Measurements from ENCODE around the gene EIF2AK2.

Gene EIF2AK2

GRCh38 chr2:37100054-37100453, 56.7 kb downstream of the EIF2AK2 start:
- DNase-seq (ENCODE audit: low spot score), result no peak

- DNase-seq (ENCODE audit: low spot score), result no peak
These were observed 58.2 kb downstream of the EIF2AK2 start for GRCh38 chr2:37098416-37099118.

DNA sequence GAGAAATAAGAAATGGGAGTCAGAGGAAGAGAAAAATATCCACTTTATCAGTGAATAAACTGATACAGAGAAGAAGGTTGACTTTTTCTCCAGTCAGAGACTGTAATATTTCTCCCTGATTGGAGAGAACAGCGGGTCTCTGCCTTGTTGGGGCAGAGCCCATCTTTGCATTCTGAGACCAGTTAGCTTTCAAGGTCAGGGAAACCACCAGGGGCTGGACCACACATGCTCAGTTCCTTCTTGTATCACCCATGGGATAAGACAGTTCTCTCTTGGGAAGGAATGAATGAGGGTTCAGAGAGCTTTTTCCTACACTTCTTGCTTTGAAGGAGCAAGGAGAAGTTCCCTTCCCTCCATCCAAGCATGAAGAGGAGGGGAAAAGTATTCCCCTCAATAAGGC, 60.2 kb downstream of the EIF2AK2 start:
- DNase-seq (ENCODE audit: low spot score), result no peak

- no peak for DNase-seq (ENCODE audit: low spot score)
These were observed 64.9 kb downstream of the EIF2AK2 start for GRCh38 chr2:37091873-37092272.

DNA sequence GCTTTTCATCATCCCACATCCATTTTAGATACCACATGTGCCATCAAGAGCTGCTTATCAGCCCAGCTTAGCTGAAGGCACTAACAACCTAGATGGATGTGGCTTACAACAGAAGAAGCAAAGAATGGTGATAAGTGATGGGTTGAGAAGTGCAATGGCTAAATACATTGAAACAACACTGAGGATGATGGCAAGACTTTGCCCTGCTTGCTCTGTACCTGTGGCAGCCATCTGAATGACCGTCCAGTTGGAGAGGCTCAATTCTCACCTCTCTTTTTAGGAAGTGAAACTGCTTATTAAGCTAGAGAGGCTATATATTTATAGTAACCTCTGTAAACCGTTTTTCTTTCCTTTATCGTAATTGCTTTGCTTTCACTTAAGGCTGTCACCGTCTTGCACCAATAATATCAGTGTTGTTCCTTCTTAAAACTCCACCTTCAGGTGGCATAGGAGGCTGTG, 66.7 kb downstream of the EIF2AK2 start:
- DNase-seq (ENCODE audit: low spot score), result peak; percentile 20

DNA sequence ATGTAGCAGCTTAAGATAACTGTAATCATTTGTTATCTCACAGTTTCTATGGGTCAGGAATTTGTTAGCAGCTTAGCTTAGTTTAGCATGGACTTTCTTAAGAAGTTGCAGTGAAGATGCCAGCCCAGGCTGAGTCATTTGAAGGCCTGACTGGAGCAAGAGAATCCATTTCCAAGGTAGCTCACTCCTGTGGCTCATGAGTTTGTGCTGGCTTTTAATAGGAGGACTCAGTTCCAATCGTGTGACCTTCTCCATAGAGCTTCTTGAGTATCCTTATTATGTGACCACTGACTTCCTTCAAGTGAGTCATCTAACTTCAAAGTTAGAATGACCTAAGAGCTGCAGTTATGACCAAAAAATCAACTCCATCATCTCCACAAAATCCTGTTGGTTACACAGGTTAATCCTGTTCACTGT, 71.0 kb downstream of the EIF2AK2 start:
- DNase-seq (ENCODE audit: low spot score), result no peak

DNA sequence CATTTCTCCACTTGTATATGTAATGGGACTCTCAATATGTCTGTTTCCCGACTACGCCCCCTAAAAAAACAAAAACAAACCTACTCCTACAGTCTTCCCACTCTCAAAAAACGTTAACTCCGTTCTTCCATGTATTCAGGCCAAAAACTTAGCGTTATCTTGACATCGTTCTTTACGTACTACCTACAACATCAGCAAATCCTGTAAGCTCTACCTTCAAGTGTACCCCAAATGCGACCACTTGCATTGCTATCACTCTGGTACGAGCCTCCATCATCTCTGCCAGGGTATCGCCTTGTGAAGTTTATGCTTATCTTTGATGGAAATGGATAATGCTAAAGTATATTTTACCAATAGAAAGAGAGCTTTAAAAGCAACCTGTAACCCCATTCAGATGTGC, 72.0 kb downstream of the EIF2AK2 start:
- no peak for DNase-seq (ENCODE audit: low spot score)

GRCh38 chr2:37083873-37084794, 72.6 kb downstream of the EIF2AK2 start, which contains the start of the genes GPATCH11 and HEATR5B:
Gene GPATCH11 (plus strand): TSS chr2:37084518. CDS start chr2:37088382, 3,864 bp downstream.
Gene HEATR5B (minus strand): TSS chr2:37084372. CDS start chr2:37083414, 958 bp downstream.
- DNase-seq (ENCODE audit: low spot score), result peak; percentile 99

- DNase-seq (ENCODE audit: low spot score), result peak; percentile 36
These were observed 76.1 kb downstream of the EIF2AK2 start for GRCh38 chr2:37080689-37081088.

DNA sequence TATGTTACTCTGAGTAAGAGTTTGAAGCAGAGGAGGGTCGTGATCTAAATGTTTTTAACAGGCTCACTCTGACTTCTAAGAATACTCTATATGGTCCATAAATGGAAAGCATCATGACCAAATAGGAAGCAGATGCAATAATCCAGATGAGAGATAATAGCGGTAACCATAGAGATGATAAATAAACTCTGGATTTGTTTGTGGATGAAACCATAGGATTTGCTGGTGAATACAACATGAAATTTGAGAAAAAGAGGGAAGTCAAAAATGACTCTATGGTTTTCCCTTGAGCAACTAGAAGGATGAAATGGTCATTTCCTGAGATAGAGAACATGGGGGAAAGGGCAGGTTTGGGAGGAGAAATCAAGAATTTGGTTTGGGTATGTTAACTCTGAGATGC, 76.5 kb downstream of the EIF2AK2 start:
- no peak for DNase-seq (ENCODE audit: low spot score)

- no peak for DNase-seq (ENCODE audit: low spot score)
These were observed 85.8 kb downstream of the EIF2AK2 start for GRCh38 chr2:37070931-37071330.

GRCh38 chr2:37068686-37069085, 88.1 kb downstream of the EIF2AK2 start:
- peak; percentile 52 for DNase-seq (ENCODE audit: low spot score)

- DNase-seq (ENCODE audit: low spot score), result no peak
These were observed 95.0 kb downstream of the EIF2AK2 start for GRCh38 chr2:37061776-37062175.

DNA sequence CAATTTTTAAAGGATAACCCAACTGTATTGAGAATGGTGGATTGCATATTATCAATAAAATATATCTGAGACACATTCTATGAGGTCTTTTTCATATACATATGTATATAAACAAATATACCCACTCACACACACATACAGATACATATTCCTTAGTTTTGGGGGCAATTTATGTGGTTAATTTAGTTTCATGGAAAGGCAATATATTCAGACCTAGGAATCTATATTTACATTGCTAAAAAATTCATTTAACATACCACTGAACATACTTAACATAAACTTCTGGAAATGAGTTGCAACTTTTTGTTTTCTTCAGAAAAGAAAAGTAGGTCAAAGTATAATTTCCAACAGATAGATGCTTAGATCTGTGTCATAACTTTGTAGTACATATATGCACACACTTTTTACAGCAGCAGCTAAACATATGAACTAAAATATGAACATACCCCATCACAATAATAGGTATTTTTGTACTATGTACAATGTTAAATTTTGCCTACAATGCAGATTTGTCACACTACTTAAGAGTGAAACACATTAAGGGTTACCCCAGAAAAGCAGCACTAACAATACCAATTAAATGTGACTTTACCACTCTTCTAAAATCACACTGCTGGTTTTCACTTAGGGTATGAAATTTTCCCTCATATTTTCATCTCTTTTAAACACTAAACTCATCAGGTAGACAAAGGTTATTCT, 95.6 kb downstream of the EIF2AK2 start:
- DNase-seq (ENCODE audit: low spot score), result no peak

GRCh38 chr2:37060446-37060845, 96.3 kb downstream of the EIF2AK2 start:
- no peak for DNase-seq (ENCODE audit: low spot score)

- no peak for DNase-seq (ENCODE audit: low spot score)
These were observed 96.9 kb downstream of the EIF2AK2 start for GRCh38 chr2:37059841-37060240.

DNA sequence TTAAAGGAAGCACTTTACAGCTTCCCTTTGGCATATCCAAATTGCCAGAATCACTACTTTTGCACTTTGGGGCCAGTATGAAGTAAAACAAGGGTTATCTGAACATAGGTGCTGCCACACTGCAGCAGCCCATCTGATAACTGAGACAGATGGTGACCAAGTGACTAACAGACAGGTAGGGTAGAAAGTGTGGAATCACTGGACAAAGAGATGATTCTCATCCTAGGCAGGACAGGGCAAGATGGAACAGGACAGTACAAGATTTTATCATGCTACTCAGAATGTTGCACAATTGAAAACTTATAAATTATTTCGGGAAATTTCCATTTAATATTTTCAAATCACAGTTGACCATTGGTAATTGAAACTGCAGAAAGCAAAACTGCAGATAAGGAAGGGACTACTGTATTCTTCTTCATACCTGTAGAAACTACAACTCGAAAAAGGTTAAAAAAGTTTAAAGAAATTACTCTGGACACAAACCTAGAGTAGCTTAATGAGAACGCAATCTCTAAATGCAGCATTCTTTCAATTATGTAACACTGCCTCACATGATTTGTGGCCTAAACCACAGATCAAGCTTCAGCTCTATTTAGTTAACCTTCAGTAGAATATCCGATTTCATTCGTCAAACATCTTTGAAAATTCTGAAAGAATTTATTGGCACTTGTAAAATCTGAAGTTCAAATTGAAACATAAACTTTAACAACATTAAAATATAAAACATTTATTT, 104.0 kb downstream of the EIF2AK2 start:
- no peak for DNase-seq (ENCODE audit: low spot score)
